RWPE2 (cell line): Measurements from ENCODE around the gene NDUFAF4.

Experiments
- ATAC-seq: fragments of 200-7000 bp; cut with Tn5 transposase; 3 replicates; pipeline ENCODE4 v1.9.1; 2021; ENCODE audit warnings: low read depth
- DNase-seq: peaks from one replicate; pipeline ENCODE4 v3.0.0-alpha.2; 2020; ENCODE audit warnings: low spot score
- H3K27ac ChIP-seq: fragments of 450-650 bp; 2 replicates; pipeline ENCODE4 v1.5.1; 2017; ENCODE audit warnings: mild to moderate bottlenecking; ENCODE audit not compliant: poor library complexity, severe bottlenecking
- H3K27me3 ChIP-seq: fragments of 250-450 bp; sonication (Bioruptor Pico); 2 replicates; pipeline ENCODE4 v1.5.1; 2021; ENCODE audit warnings: mild to moderate bottlenecking, moderate library complexity; ENCODE audit not compliant: insufficient read depth, poor library complexity, severe bottlenecking
- H3K36me3 ChIP-seq: fragments of 250-450 bp; sonication (Bioruptor Pico); 2 replicates; pipeline ENCODE4 v1.5.1; 2020; ENCODE audit warnings: low read depth, mild to moderate bottlenecking, moderate library complexity
- H3K4me1 ChIP-seq: fragments of 250-450 bp; sonication (Bioruptor Pico); 2 replicates; pipeline ENCODE4 v1.5.1; 2021; ENCODE audit warnings: mild to moderate bottlenecking, moderate library complexity; ENCODE audit not compliant: insufficient read depth, poor library complexity, severe bottlenecking
- H3K4me3 ChIP-seq: fragments of 250-450 bp; sonication (Bioruptor Pico); 2 replicates; pipeline ENCODE4 v1.5.1; 2021; ENCODE audit warnings: mild to moderate bottlenecking, moderate library complexity; ENCODE audit not compliant: severe bottlenecking
- H3K9me3 ChIP-seq: fragments of 250-450 bp; sonication (Bioruptor Pico); 2 replicates; pipeline ENCODE4 v1.5.1; 2021; ENCODE audit warnings: mild to moderate bottlenecking, moderate library complexity; ENCODE audit not compliant: severe bottlenecking
- CTCF ChIP-seq: fragments of 450-650 bp; IDR thresholded peaks from one replicate; pipeline ENCODE4 v1.5.1; 2017; ENCODE audit warnings: mild to moderate bottlenecking, moderate library complexity; ENCODE audit not compliant: poor library complexity, severe bottlenecking

The NDUFAF4 gene

GRCh38 chr6:96917098-96917497 lies 19.4 kb upstream of the NDUFAF4 start:
- no peaks in the 10 kb centered on the region for H3K36me3 ChIP-seq

GRCh38 chr6:96913621-96914020 lies 15.9 kb upstream of the NDUFAF4 start:
- peaks cover 32% of the 10 kb centered on the region for H3K27me3 ChIP-seq
- H3K9me3 ChIP-seq = no peaks in the 10 kb centered on the region
- H3K4me3 ChIP-seq = no peak overlapping the region
- H3K4me1 ChIP-seq = no peaks in the 10 kb centered on the region
- DNase-seq (no peak), ATAC-seq (no peak)
- no peak for TF ChIP-seq CTCF
- no peak overlapping the region for H3K27ac ChIP-seq
- no peaks in the 10 kb centered on the region for H3K36me3 ChIP-seq

More at GRCh38 chr6:96917098-96917497, 19.4 kb upstream of the NDUFAF4 start:
- TF ChIP-seq CTCF = no peak
- no peaks in the 10 kb centered on the region for H3K9me3 ChIP-seq
- no peak for DNase-seq
- H3K27me3 ChIP-seq = peaks cover 55% of the 10 kb centered on the region
- H3K27ac ChIP-seq = no peak overlapping the region
- H3K4me1 ChIP-seq = no peaks in the 10 kb centered on the region
- no peak for ATAC-seq
- H3K4me3 ChIP-seq = no peak overlapping the region

- ATAC-seq (no peak), DNase-seq (no peak)
- H3K9me3 ChIP-seq = no peaks in the 10 kb centered on the region
- peaks cover 25% of the 10 kb centered on the region for H3K27me3 ChIP-seq
- no peaks in the 10 kb centered on the region for H3K36me3 ChIP-seq
- H3K4me3 ChIP-seq = no peak overlapping the region
- no peak for TF ChIP-seq CTCF
- H3K27ac ChIP-seq = no peak overlapping the region
- no peaks in the 10 kb centered on the region for H3K4me1 ChIP-seq
Measured at GRCh38 chr6:96911751-96912150, 14.1 kb upstream of the NDUFAF4 start.

- H3K9me3 ChIP-seq = no peaks in the 10 kb centered on the region
- no peak for ATAC-seq
- H3K4me1 ChIP-seq = no peaks in the 10 kb centered on the region
- no peak for DNase-seq
- no peak for TF ChIP-seq CTCF
- H3K27me3 ChIP-seq = peaks cover 25% of the 10 kb centered on the region
- no peaks in the 10 kb centered on the region for H3K36me3 ChIP-seq
- H3K4me3 ChIP-seq = no peak overlapping the region
- no peak overlapping the region for H3K27ac ChIP-seq
Measured at GRCh38 chr6:96911171-96911570, 13.5 kb upstream of the NDUFAF4 start.

- Histone ChIP-seq H3K4me3 (no peak overlapping the region), H3K4me1 (no peaks in the 10 kb centered on the region), H3K27me3 (peaks cover 20% of the 10 kb centered on the region), H3K9me3 (no peaks in the 10 kb centered on the region), H3K27ac (no peak overlapping the region), H3K36me3 (no peaks in the 10 kb centered on the region)
- no peak for TF ChIP-seq CTCF
- no peak for ATAC-seq
- no peak for DNase-seq
Measured at GRCh38 chr6:96909811-96910210, 12.1 kb upstream of the NDUFAF4 start.
